ENCODE results near the gene CDH4.

DNA sequence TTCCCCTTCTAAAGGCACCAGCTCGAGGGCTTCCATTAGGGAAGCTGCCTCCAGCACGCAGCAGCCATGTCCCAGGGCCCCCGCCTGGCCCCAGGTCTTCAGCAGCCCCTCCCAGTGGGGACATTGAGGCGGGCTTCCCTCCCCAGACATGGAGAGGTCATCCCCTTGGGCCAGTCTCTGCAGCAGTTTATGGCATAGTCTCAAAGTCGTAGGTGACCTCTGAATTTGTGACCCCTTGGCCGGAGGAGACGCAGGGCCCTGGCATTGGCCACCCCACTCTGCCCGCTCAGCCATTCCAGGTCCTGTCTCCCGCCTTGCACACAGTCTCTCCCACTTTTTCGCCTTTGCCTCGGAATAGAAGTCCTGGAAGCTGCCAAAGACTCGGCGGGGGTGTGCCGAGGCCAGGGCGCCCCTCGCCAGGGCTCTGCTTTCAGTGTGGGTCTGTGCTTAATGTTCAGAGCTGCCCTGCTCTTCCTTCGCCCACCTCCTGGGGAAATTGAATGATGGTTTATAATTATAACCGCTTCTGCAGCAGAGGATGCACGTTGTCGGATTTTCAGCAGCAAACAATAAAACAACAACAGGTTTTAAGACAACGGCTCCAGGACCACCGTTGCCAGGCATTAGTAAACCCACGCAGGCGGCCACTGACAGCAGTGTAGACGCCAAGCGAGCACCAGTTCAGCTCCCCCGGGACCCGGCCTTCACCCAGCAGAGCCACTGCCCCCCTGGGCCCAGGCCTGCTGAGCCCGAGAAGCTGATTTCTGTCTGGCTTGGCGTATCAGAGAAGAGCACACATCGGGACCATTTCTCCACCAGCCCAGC is 626.6 kb downstream of the CDH4 start:
- TF ChIP-seq, protein P1, sequence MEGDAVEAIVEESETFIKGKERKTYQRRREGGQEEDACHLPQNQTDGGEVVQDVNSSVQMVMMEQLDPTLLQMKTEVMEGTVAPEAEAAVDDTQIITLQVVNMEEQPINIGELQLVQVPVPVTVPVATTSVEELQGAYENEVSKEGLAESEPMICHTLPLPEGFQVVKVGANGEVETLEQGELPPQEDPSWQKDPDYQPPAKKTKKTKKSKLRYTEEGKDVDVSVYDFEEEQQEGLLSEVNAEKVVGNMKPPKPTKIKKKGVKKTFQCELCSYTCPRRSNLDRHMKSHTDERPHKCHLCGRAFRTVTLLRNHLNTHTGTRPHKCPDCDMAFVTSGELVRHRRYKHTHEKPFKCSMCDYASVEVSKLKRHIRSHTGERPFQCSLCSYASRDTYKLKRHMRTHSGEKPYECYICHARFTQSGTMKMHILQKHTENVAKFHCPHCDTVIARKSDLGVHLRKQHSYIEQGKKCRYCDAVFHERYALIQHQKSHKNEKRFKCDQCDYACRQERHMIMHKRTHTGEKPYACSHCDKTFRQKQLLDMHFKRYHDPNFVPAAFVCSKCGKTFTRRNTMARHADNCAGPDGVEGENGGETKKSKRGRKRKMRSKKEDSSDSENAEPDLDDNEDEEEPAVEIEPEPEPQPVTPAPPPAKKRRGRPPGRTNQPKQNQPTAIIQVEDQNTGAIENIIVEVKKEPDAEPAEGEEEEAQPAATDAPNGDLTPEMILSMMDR (IDR thresholded peaks at IDR 0.05): no peak
- no peak for TF ChIP-seq POLR2AphosphoS5 (IDR thresholded peaks at IDR 0.05)

All from prostate gland (tissue), 2 donors.